ENCODE data around the gene PTPN3. TPM values are rescaled to one million over a fixed set of nuclear protein-coding genes. Genes with fewer than 3 reads are reported as not detected.

PTPN3 gene
- total and polyA plus RNA-seq, 9 of the 15 experiments (the other 6 are each of a cell fraction or from before 2014, with no cell fraction given) = 0.02 TPM; not detected in 8

DNA sequence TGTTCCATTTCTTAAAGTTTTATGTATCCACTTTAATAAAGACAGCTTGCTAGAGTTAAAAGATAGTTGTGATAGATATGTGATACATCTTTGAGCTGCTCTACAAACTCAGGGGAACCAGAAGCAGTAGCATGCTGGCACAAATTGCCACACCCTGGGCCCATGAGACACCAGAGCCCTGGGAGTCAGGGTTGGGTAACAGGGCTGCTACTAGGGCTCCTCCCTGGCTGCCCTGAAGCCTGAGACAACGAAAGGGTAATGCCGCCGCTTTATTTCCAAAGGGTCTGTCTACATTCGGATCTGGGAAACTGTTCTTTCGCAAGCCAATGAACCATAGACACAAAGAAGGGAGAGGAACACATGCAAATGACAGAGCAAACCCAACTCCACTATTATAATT is 29.2 kb downstream of the PTPN3 start (continued):
- TF ChIP-seq PRDM10 (IDR thresholded peaks at IDR 0.05; ENCODE audit: partially characterized antibody) (no peak), ATF7 (IDR thresholded peaks at IDR 0.05) (no peak), STAG1 (CRISPR knock-in tag; IDR thresholded peaks at IDR 0.05; ENCODE audit: borderline replicate concordance) (no peak), RAD51 (IDR thresholded peaks at IDR 0.05; ENCODE audit: borderline replicate concordance, low read depth) (no peak), NCOA6 (IDR thresholded peaks at IDR 0.05) (no peak)

DNA sequence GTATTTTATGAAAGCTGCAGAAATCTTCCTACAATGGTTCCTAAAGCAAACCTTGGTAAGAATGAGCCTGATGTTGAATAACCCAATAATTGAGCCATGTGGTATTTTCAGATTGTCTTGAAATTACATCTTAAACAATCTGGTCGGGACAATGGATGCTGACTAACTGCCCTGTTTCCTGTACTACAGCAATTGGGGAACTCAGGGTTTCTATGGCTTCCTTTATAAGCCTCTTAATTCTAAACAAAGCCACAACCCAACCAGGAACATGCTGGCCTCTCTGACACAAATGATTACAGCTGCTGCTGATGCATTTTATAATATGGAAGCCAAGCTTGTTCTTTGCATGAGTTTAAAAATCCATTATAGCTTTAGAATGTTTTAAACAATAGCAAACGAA is 30.2 kb downstream of the PTPN3 start:
- DNase-seq (ENCODE audit: extremely low read depth in 1 of 4, low spot score in 3 of 4) = no peak
- Histone ChIP-seq H3K9me3 (replicated peaks; ENCODE audit: control insufficient read depth, insufficient read depth, low read depth, low read length) (no peaks in the 10 kb centered on the region; the same call in 1 of the 2 replicates), H3K36me3 (ENCODE audit: control insufficient read depth, insufficient read depth, low read length) (no peaks in the 10 kb centered on the region), H3K4me1 (replicated peaks in 1 of 2; ENCODE audit: control insufficient read depth in 2 of 2, insufficient read depth in 2 of 2, low read length in 2 of 2) (no peaks in the 10 kb centered on the region), H3K27ac (ENCODE audit: extremely low read depth, low read depth, low read length) (no peak overlapping the region), H3K9ac (ENCODE audit: insufficient read depth in 1 of 2, low read depth in 2 of 2, low read length in 2 of 2) (no peak overlapping the region), H3K9me1 (ENCODE audit: control insufficient read depth, insufficient read depth, low read length) (no peaks in the 10 kb centered on the region), H2AFZ (ENCODE audit: low read depth, low read length) (no peak overlapping the region), H3K27me3 (ENCODE audit: control insufficient read depth in 2 of 2, insufficient read depth in 2 of 2, low read length in 2 of 2) (peaks cover 2 to 17% of the 10 kb centered on the region in 2 experiments; a peak in 4 of 5 replicates), H3K4me3 (no peak overlapping the region), H4K20me1 (replicated peaks; ENCODE audit: control insufficient read depth, insufficient read depth, low read length) (no peaks in the 10 kb centered on the region), H3K4me2 (ENCODE audit: insufficient read depth, low read length) (no peak overlapping the region), H3K79me2 (ENCODE audit: control insufficient read depth, insufficient read depth, low read length) (no peaks in the 10 kb centered on the region)
- WGBS (ENCODE audit: insufficient coverage, low coverage, missing lambda C conversion rate) = 0% methylated on average over 2 of the region's 2 CpGs
- TF ChIP-seq TCF15 (CRISPR knock-in tag; IDR thresholded peaks at IDR 0.05) = no peak
- TF ChIP-seq BRD4 (IDR thresholded peaks at IDR 0.05) = no peak
- no peak for TF ChIP-seq KAT8 (IDR thresholded peaks at IDR 0.05; ENCODE audit: low read depth)
- no peak for TF ChIP-seq ZNF436 (CRISPR knock-in tag; IDR thresholded peaks at IDR 0.05)
- no peak for FAIRE-seq
- intact Hi-C loops (cut with micrococcal nuclease) = loop anchor here (5.0 kb wide), 1 partner anchor 271 kb away; no protein-coding TSS in a partner anchor
- BruUV-seq (replicated peaks) = no TSS peak
- ChIA-PET CTCF (ENCODE audit: low intra/inter-chr PET ratio) (interaction anchor here (0.6 kb wide), 1 partner anchor 28 kb away, joined by 3 read pairs; no protein-coding TSS in a partner anchor), POLR2A (no interaction called here)
- in situ Hi-C loops (cut with MboI) = no loop called here
- no peak for ATAC-seq
